ENCODE measurements around the gene PHF12. TPM values are rescaled to one million over a fixed set of nuclear protein-coding genes. Genes with fewer than 3 reads are reported as not detected.

The PHF12 gene
- total RNA-seq, 4 donors from 2014 or later: 27.8 to 44.5 (median 36.7) TPM

GRCh38 chr17:28856028-28856574 is 95.2 kb downstream of the PHF12 start:
- DNase-seq (ENCODE audit: extremely low spot score): no peak
- no peak overlapping the region for H3K27ac ChIP-seq (replicated peaks in 1 of 4)
- no peak overlapping the region for H3K4me3 ChIP-seq
- no peaks in the 10 kb centered on the region for H3K9me3 ChIP-seq
- H3K27me3 ChIP-seq: no peaks in the 10 kb centered on the region
- TF ChIP-seq POLR2A (IDR thresholded peaks at IDR 0.05; ENCODE audit: low read depth) (no peak), EP300 (IDR thresholded peaks at IDR 0.05) (no peak), CTCF (IDR thresholded peaks at IDR 0.05) (no peak), POLR2AphosphoS5 (IDR thresholded peaks at IDR 0.05) (no peak)
- H3K36me3 ChIP-seq: peaks cover 20 to 51% (median 49%) of the 10 kb centered on the region in 4 donors
- 85% methylated on average over 5 of the region's 5 CpGs for WGBS
- H3K4me1 ChIP-seq: peaks cover 11 to 18% (median 16%) of the 10 kb centered on the region in 4 donors
- intact Hi-C loops (cut with DNase I): loop anchor here (5.0 kb wide), 1 partner anchor 94 kb away; no protein-coding TSS in a partner anchor

DNA sequence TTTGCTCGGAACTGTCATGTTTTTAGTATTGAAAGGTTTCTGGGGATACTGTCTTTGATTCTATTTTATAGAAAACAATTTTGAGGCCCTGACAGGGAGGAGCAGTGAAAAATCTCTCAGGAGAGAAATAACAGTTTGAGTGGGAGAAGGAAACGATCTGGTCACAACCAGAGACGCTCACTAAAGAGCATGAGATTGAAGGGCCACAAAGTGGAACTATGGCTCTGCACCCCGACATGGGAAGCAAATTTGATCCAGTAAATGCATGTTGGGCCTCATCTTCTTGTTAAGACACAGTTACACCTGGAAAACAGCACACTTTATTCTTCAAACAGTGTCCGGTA is 96.0 kb downstream of the PHF12 start:
- Histone ChIP-seq H3K4me1 (peaks cover 11 to 18% (median 16%) of the 10 kb centered on the region in 4 donors), H3K27me3 (no peaks in the 10 kb centered on the region), H3K36me3 (peaks cover 16 to 43% (median 41%) of the 10 kb centered on the region in 4 donors), H3K9me3 (no peaks in the 10 kb centered on the region), H3K27ac (replicated peaks in 1 of 4) (peak overlapping the region; percentile 70 to 82 (median 76)), H3K4me3 (peak overlapping the region; percentile 65 to 80 (median 67))
- intact Hi-C loops (cut with DNase I): loop anchor here (5.0 kb wide), 1 partner anchor 93 kb away; no protein-coding TSS in a partner anchor
- WGBS: 19% methylated on average over 5 of the region's 5 CpGs
- TF ChIP-seq EP300 (IDR thresholded peaks at IDR 0.05) (no peak), POLR2A (IDR thresholded peaks at IDR 0.05; ENCODE audit: low read depth) (no peak), POLR2AphosphoS5 (IDR thresholded peaks at IDR 0.05) (no peak), CTCF (IDR thresholded peaks at IDR 0.05) (no peak)
- DNase-seq (ENCODE audit: extremely low spot score): no peak

Other genes with a start within 250 kb of the PHF12 start
- gene PROCA1, start 239.6 kb downstream of the PHF12 start, total RNA-seq: 1 to 10 TPM in 1 of 4 donors, under 1 TPM in 3; 0.50 to 2.1 (median 0.85) TPM
- 100 to 1,000 TPM; 147 to 216 (median 202) TPM for gene RAB34, start 233.7 kb downstream of the PHF12 start, total RNA-seq
- 100 to 1,000 TPM; 378 to 728 (median 558) TPM for gene RPL23A, start 231.5 kb downstream of the PHF12 start, total RNA-seq
- 1 to 10 TPM in 3 of 4 donors, not detected in 1; 1.0 to 1.5 (median 1.3) TPM for gene TLCD1, start 225.3 kb downstream of the PHF12 start, total RNA-seq
- gene NEK8, start 222.7 kb downstream of the PHF12 start, total RNA-seq: 1 to 10 TPM in 3 of 4 donors, under 1 TPM in 1; 0.83 to 2.1 (median 1.6) TPM
- gene TRAF4, start 207.5 kb downstream of the PHF12 start, total RNA-seq: 10 to 100 TPM in 2 of 4 donors, 1 to 10 TPM in 2; 4.6 to 12.6 (median 10.6) TPM
- gene FAM222B, start 108.7 kb downstream of the PHF12 start, total RNA-seq: 10 to 100 TPM; 15.9 to 48.1 (median 30.3) TPM
- gene ERAL1, start 96.5 kb downstream of the PHF12 start, total RNA-seq: 10 to 100 TPM; 24.5 to 38.0 (median 27.7) TPM
- 10 to 100 TPM; 60.2 to 94.8 (median 86.0) TPM for gene FLOT2, start 53.8 kb downstream of the PHF12 start, total RNA-seq
- gene DHRS13, start 48.4 kb downstream of the PHF12 start, total RNA-seq: 10 to 100 TPM in 1 of 4 donors, 1 to 10 TPM in 3; 3.7 to 14.2 (median 5.9) TPM
- gene SEZ6, start 54.5 kb upstream of the PHF12 start, total RNA-seq: under 1 TPM in 3 of 4 donors, not detected in 1; 0.42 to 0.83 (median 0.52) TPM
- gene PIPOX, start 91.6 kb upstream of the PHF12 start, total RNA-seq: 1 to 10 TPM; 3.8 to 8.4 (median 5.1) TPM
- gene MYO18A, start 228.9 kb upstream of the PHF12 start, total RNA-seq: 10 to 100 TPM; 46.7 to 82.7 (median 64.6) TPM